OCI-LY7 (cell line): ENCODE results near the gene GRM4. TPM values are rescaled to one million over a fixed set of nuclear protein-coding genes. Genes with fewer than 3 reads are reported as not detected.

ENCODE experiments used
- BruUV-seq: library from RNA; stranded (reverse); fragments of 400-500 nt; replicated peaks from 2 replicates; lab custom pipeline; 2021; lab: Mats Ljungman, UMichigan
- CTCF ChIA-PET: fragments of 300-600 bp; sonication (Branson Sonifier 250); formaldehyde crosslinking; loops from one replicate; lab custom pipeline; 2022; ENCODE audit warnings: antibody characterized with exemption; ENCODE audit not compliant: unreplicated experiment; lab: Charles Lee
- POLR2A ChIA-PET: fragments of 300-600 bp; sonication (Branson Sonifier 250); formaldehyde crosslinking; loops from one replicate; lab custom pipeline; 2022; ENCODE audit warnings: antibody characterized with exemption; lab: Charles Lee
- DNase-seq: peaks from one replicate; pipeline ENCODE4 v3.0.0-alpha.2; 2015; ENCODE audit warnings: low spot score
- H2AFZ ChIP-seq: fragments of 200-600 bp; sonication (generic), shearing (Covaris generic); 2 replicates; pipeline ENCODE4 v1.6.1; 2014; ENCODE audit warnings: mild to moderate bottlenecking, antibody characterized with exemption, low read length, moderate library complexity
- H3K27ac ChIP-seq: fragments of 200-600 bp; sonication (generic); 2 replicates; pipeline ENCODE4 v1.5.1; 2014; ENCODE audit warnings: mixed run types, low read depth, mild to moderate bottlenecking, moderate library complexity, low read length, inconsistent platforms; ENCODE audit not compliant: poor library complexity, severe bottlenecking
- H3K36me3 ChIP-seq: fragments of 200-600 bp; sonication (generic); 2 replicates; pipeline ENCODE4 v1.6.1; 2014; ENCODE audit warnings: mild to moderate bottlenecking, antibody characterized with exemption, low read length, moderate library complexity, mixed read lengths; ENCODE audit not compliant: insufficient read depth
- H3K4me1 ChIP-seq: fragments of 200-600 bp; sonication (generic); 2 replicates; pipeline ENCODE4 v1.5.1; 2014; ENCODE audit warnings: mild to moderate bottlenecking, low read length; ENCODE audit not compliant: insufficient read depth, poor library complexity, severe bottlenecking
- H3K4me2 ChIP-seq: fragments of 200-600 bp; sonication (generic); 2 replicates; pipeline ENCODE4 v1.6.1; 2014; ENCODE audit warnings: mild to moderate bottlenecking, low read length
- H3K4me3 ChIP-seq: fragments of 200-600 bp; sonication (generic); 2 replicates; pipeline ENCODE4 v1.5.1; 2014; ENCODE audit warnings: mild to moderate bottlenecking, low read depth, low read length; ENCODE audit not compliant: poor library complexity, severe bottlenecking
- H3K79me2 ChIP-seq: fragments of 200-600 bp; sonication (generic); 2 replicates; pipeline ENCODE4 v1.6.1; 2016; ENCODE audit warnings: low read depth, mild to moderate bottlenecking, low read length, moderate library complexity, mixed read lengths; ENCODE audit not compliant: insufficient read depth
- H3K9me2 ChIP-seq: fragments of 200-600 bp; sonication (generic); 2 replicates; pipeline ENCODE4 v1.6.1; 2016; ENCODE audit warnings: mild to moderate bottlenecking, low read length, mixed read lengths; ENCODE audit not compliant: insufficient read depth
- H3K9me3 ChIP-seq: fragments of 200-600 bp; sonication (generic); 2 replicates; pipeline ENCODE4 v1.6.1; 2014; ENCODE audit warnings: mild to moderate bottlenecking, mixed run types, low read length, mixed read lengths
- H4K20me1 ChIP-seq: fragments of 200-600 bp; sonication (generic); 2 replicates; pipeline ENCODE4 v1.6.1; 2014; ENCODE audit warnings: mild to moderate bottlenecking, antibody characterized with exemption, low read length, moderate library complexity, mixed read lengths; ENCODE audit not compliant: insufficient read depth
- CTCF ChIP-seq: fragments of 200-600 bp; sonication (generic); conservative IDR thresholded peaks from 2 replicates; pipeline ENCODE4 v1.5.1; 2014; ENCODE audit warnings: mild to moderate bottlenecking, antibody characterized with exemption, low read length, moderate library complexity, mixed read lengths
- EZH2phosphoT487 ChIP-seq: fragments of 200-600 bp; sonication (generic); IDR thresholded peaks from 2 replicates; pipeline ENCODE4 v1.6.1; 2018; ENCODE audit warnings: low read depth, borderline replicate concordance, mild to moderate bottlenecking, mixed run types, antibody characterized with exemption, low read length, moderate library complexity, mixed read lengths
- intact Hi-C: fragments of 100-400 bp; cut with micrococcal nuclease; formaldehyde crosslinking; loops from one replicate; pipeline ENCODE4 v1.10.0; 2022; ENCODE audit not compliant: unreplicated experiment
- total RNA-seq, 2 experiments: library from RNA; depleted of rRNA in 1 of 2; stranded (reverse); fragments of >200 nt in 1 of 2; shearing (Covaris generic) in 1 of 2; gene quantifications; 2 replicates each; pipeline ENCODE4 v1.2.3, GENCODE V29; 2014 to 2022

The GRM4 gene
- total RNA-seq, 2 experiments from 2014 or later: 0.73 to 1.3 TPM

GRCh38 chr6:34151321-34152041 is 5.6 kb upstream of the GRM4 start:
- intact Hi-C loops: loop anchor here (5.0 to 10.0 kb wide), 3 partner anchors 197 to 407 kb away; partner anchors contain the start of genes IP6K3 and LEMD2
- BruUV-seq: no TSS peak
- POLR2A ChIA-PET: no interaction called here
- H3K27ac ChIP-seq: no peak overlapping the region
- peaks cover 35% of the 10 kb centered on the region for H3K4me1 ChIP-seq
- DNase-seq: peak; percentile 12
- H3K4me3 ChIP-seq: no peak overlapping the region
- H3K4me2 ChIP-seq: no peak overlapping the region
- no peaks in the 10 kb centered on the region for H3K79me2 ChIP-seq
- H3K36me3 ChIP-seq: no peaks in the 10 kb centered on the region
- no peaks in the 10 kb centered on the region for H3K9me3 ChIP-seq
- no peaks in the 10 kb centered on the region for H4K20me1 ChIP-seq
- no peaks in the 10 kb centered on the region for H3K9me2 ChIP-seq
- TF ChIP-seq EZH2phosphoT487: no peak
- TF ChIP-seq CTCF: no peak
- no peak overlapping the region for H2AFZ ChIP-seq
- CTCF ChIA-PET: interaction anchor here (0.6 kb wide), 1 partner anchor 37 kb away, joined by 3 read pairs; no protein-coding TSS in a partner anchor

DNA sequence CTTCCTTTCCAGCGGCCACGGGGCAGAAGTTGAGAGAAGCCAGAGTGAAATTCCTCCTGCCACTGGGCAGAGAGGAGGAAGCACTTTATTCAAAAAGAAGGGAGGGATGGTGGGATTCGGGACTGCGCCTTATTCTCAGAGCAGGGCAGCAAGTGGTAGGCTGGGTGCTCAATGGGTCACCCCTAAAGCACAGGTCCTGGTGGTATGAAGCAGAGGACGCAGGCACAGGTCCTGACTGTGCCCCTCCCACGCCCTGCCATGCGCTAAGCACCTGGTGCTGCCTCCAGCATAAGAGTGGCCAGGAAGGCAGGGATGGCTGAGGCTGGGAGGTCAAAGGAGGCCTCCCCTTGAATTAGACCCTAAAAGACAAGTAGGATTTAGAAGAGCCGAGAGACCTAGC is 4.9 kb upstream of the GRM4 start:
- Histone ChIP-seq H3K36me3 (no peaks in the 10 kb centered on the region), H3K9me2 (no peaks in the 10 kb centered on the region), H3K9me3 (no peaks in the 10 kb centered on the region), H3K4me3 (no peak overlapping the region), H3K4me2 (no peak overlapping the region), H3K27ac (no peak overlapping the region), H2AFZ (no peak overlapping the region), H3K4me1 (peaks cover 42% of the 10 kb centered on the region), H4K20me1 (no peaks in the 10 kb centered on the region), H3K79me2 (no peaks in the 10 kb centered on the region)
- intact Hi-C loops: loop anchor here (5.0 to 10.0 kb wide), 3 partner anchors 196 to 406 kb away; partner anchors contain the start of genes IP6K3 and LEMD2
- DNase-seq: no peak
- POLR2A ChIA-PET: no interaction called here
- TF ChIP-seq EZH2phosphoT487 (no peak), CTCF (no peak)
- BruUV-seq: no TSS peak
- CTCF ChIA-PET: no interaction called here

DNA sequence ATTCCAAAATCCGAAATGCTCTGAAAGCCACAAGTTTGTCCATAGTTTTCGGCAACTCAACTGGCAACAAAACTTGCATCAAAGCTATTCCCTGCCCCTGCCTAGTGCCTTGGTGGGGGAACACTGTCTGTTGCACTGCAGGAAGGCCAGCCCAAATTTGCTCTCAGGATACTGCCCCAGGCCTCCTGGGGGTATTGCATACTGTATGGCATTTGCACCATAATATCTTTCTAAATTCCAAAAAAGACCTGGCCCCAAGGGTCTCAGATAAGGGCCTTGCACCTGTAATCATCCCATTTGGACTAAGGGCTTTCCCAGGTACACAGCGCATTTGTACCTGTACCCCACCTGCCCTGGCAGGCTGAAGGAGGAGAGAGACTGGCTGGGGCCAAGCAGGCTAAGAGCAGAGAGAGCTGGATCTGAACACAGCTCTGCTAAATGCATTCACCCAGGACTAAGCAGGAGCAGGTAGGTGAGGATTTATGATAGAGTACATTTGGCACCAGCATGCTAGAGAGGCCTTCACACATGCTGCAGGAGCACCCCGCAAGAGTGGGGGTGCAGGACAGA is 4.0 kb upstream of the GRM4 start:
- BruUV-seq: no TSS peak

More for the DNA sequence above, 4.0 kb upstream of the GRM4 start:
- ChIA-PET CTCF (no interaction called here), POLR2A (no interaction called here)
- Histone ChIP-seq H3K4me1 (peaks cover 44% of the 10 kb centered on the region), H3K27ac (no peak overlapping the region), H3K36me3 (no peaks in the 10 kb centered on the region), H3K79me2 (no peaks in the 10 kb centered on the region), H2AFZ (no peak overlapping the region), H3K4me2 (no peak overlapping the region), H3K9me3 (no peaks in the 10 kb centered on the region), H4K20me1 (no peaks in the 10 kb centered on the region), H3K4me3 (no peak overlapping the region), H3K9me2 (no peaks in the 10 kb centered on the region)
- TF ChIP-seq EZH2phosphoT487 (no peak), CTCF (no peak)
- intact Hi-C loops: loop anchor here (5.0 to 10.0 kb wide), 3 partner anchors 195 to 405 kb away; partner anchors contain the start of genes IP6K3 and LEMD2
- DNase-seq: no peak
